Measurements from ENCODE around the gene ELOVL4.

Gene ELOVL4

DNA sequence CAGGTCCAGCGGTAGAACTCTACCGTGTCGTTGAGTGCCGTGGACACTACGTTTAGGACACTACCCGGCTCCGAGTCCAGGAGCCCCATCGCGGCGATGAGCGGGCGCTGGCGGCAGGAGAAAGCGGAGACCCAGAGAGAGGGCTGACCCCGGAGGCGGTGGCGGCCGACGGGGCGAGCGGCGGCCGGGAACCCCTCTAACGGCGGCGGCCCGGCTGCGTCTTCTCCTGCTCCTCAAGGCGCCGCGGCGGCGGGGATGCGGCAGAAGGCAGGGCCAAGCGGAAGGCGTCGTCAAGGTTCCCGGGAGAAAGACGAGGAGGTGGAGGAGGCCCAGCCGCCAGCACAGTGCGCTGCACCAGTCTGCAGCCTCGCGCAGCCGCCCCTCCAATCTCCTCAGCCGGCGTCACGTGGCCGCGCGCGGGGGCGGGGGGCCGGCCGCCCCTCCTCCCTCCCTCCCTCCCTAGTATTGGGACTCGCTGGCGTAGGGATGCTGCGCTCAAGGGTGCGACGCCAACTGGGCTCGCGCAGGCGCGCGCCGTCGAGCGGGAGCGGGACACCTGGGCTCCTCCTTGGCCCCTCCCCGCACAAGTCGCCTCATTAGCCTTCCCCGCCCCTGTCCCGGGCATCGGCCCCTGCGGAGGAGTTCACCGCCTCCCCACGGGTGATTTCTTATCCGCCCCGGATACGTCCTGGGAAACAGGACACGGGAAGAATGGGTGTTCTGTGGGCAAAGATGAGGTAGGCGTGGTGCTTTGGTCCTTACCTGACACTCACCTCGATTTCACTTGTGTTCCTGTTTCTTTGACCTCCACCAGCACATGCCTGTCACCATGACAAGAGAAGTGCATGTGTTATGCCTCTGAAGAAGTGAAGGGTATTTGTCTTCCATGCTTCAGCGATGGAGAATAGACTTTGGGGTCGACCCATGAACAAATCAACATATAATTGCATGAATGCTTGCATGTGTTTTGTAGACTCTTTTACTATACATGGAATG lies at the start of gene ELOVL4:
ELOVL4 (minus strand) TSS at position 363 of the 996 bp plus-strand sequence; CDS start at position 89, 274 bp downstream.
- peak in 2 of 3 experiments; percentile 26 to 68 for DNase-seq (ENCODE audit: low read depth in 3 of 3)

DNA sequence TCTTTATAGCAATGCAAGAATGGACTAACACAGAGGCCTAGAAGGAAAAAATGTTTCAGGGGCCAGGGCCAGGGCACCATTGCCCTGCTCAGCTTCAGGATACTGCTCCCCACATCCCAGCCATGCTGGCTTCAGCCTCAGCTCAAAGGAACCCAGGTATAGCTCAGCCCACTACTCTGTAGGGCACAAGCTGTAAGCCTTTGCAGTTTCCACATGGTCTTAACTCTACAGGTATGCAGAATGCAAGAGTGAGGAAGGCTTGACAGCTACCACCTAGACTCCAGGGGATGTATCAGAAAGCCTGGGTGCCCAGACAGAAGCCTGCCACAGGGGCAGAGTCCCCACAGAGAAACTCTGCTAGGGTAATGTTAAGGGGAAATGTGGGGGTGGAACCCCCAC lies 46.6 kb upstream of the ELOVL4 start:
- DNase-seq (ENCODE audit: low read depth in 3 of 3): no peak

DNA sequence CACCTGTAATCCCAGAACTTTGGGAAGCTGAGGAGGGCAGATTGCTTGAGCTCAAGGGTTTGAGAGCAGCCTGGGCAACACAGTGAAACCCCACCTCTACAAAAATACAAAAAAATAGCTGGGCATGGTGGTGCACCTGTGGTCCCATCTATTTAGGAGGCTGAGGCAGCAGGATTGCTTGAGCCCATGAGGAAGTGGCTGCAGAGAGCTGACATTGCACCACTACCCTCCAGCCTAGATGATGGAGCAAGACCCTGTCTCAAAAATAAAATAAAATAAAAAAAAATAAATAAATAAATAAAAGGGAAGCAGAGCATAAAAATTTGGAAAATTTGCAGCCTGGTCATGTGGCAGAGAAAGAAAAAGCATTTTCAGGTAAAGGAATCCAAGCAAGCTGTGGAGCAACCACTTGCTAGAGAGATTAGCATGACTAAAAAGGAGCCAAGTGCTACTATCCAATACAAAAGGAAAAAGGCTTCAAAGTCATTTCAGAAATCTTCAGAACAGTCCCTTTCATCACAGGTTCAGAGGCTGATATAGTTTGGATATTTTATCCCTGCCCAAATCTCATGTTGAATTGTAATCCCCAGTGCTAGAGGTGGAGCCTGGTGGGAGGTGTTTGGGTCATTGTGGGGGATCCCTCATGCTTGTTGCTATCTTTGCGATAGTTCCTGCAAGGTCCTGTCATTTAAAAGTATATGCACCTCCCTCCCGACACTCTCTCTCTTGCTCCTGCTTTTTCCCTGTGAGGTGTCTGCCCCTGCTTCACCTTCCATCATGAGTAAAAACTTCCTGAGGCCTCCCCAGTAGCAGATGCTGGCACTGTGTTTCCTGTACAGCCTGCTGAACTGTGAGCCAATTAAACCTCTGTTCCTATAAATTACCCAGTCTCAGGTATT lies 45.9 kb upstream of the ELOVL4 start:
- no peak for DNase-seq (ENCODE audit: low read depth in 3 of 3)

- no peak for DNase-seq (ENCODE audit: low read depth in 3 of 3)
These were observed 42.3 kb upstream of the ELOVL4 start for GRCh38 chr6:79989641-79990040.

GRCh38 chr6:79985128-79985527 lies 37.8 kb upstream of the ELOVL4 start:
- no peak for DNase-seq (ENCODE audit: low read depth in 3 of 3)

GRCh38 chr6:79984261-79984660 lies 36.9 kb upstream of the ELOVL4 start:
- no peak for DNase-seq (ENCODE audit: low read depth in 3 of 3)

GRCh38 chr6:79981652-79982051 lies 34.3 kb upstream of the ELOVL4 start:
- DNase-seq (ENCODE audit: low read depth in 3 of 3): no peak

DNA sequence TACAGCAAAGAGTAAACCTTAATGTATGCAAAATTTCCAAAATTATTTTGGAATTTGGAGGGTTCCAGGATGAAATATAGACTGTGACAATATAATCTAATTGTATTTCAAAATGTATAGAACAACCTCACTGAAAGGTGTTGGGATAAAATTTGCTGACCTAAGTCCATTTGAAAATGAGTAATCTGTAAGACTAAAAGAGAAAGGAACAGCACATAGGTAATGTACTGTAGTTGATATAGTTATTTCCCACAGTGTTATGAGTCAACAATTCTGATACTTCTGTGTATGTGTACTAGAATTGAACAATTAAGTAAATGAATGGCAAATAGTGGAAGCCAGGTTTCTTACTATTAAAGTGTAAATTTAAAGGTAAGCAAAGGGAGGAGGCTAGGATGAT lies 23.8 kb upstream of the ELOVL4 start:
- DNase-seq (ENCODE audit: low read depth in 3 of 3): no peak

GRCh38 chr6:79969784-79970183 lies 22.4 kb upstream of the ELOVL4 start:
- no peak for DNase-seq (ENCODE audit: low read depth in 3 of 3)

- no peak for DNase-seq (ENCODE audit: low read depth in 3 of 3)
These were observed 19.8 kb upstream of the ELOVL4 start for GRCh38 chr6:79967178-79967577.

DNA sequence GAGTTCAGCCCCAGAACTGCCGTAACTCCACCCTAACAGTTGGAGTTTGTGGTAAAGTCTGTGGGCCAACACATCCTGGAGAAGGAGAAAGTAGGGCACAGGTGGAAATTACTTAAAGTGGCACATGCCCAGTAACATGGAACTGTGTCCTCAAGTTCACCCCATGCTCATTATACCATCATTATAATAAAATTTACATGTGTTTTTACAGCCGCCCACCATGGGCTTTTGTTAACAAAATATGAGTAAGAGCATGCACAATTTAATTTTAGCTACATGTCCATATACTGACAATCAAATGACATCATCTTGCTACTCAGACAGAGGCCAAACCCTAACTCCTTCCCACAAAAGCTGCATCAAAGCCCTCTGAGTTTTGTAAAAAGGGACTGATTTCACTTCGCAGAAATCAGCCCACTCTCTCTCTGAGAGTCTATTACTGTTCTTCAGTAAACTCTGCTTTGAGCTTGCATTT lies 17.3 kb upstream of the ELOVL4 start:
- no peak for DNase-seq (ENCODE audit: low read depth in 3 of 3)

GRCh38 chr6:79954849-79955248 lies 7.5 kb upstream of the ELOVL4 start:
- no peak for DNase-seq (ENCODE audit: low read depth in 3 of 3)

GRCh38 chr6:79949233-79949632 lies 1.9 kb upstream of the ELOVL4 start:
- peak in 1 of 3 experiments; percentile 29 for DNase-seq (ENCODE audit: low read depth in 3 of 3)

DNA sequence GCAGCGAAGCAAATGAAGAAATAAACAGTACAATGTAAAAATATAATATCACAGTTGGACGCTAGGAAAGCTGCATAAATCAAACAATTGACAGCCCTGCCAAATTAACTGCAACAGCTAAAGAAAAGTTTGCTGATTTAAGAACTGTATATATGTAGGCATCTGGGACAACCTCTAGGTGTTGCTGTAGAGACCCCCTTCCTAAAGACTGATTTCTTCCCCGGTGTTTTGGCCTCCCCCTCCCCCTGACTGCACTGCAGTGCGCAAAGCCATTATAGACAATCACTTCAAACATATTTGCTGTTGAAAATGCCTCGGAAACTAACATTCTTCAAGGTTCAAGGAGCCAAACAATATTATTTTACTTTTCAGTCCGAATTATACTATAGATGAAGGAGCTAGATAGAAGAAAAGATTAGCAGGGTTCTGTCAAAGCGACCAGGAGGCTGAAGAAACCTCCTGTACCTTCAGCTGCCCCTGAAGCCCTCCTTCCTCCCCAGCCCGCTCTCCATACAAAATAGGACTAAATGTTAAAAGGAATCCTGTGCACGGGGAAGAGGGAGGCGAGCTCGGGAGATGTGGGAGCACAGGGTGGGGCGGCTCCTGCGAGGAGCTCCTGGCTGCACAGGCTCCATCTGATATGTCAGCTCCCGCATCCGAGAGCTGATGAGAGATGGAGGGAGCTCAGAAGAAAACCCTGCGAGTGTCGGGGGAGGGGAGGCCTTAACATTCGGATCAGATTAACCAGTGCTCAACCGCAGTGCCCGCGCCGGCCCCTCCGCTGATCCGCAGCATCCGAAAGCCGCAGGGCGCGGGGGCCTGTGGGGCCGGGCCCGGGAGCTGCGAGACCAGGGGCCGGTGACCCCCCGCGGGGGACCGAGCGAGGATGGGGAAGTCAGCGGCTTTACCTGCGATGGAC lies 822 bp downstream of the ELOVL4 start:
- peak in 1 of 3 experiments; percentile 5 for DNase-seq (ENCODE audit: low read depth in 3 of 3)

- no peak for DNase-seq (ENCODE audit: low read depth in 3 of 3)
These were observed 4.2 kb downstream of the ELOVL4 start for GRCh38 chr6:79943133-79943532.

- DNase-seq (ENCODE audit: low read depth in 3 of 3): no peak
These were observed 5.7 kb downstream of the ELOVL4 start for GRCh38 chr6:79941489-79942151.

DNA sequence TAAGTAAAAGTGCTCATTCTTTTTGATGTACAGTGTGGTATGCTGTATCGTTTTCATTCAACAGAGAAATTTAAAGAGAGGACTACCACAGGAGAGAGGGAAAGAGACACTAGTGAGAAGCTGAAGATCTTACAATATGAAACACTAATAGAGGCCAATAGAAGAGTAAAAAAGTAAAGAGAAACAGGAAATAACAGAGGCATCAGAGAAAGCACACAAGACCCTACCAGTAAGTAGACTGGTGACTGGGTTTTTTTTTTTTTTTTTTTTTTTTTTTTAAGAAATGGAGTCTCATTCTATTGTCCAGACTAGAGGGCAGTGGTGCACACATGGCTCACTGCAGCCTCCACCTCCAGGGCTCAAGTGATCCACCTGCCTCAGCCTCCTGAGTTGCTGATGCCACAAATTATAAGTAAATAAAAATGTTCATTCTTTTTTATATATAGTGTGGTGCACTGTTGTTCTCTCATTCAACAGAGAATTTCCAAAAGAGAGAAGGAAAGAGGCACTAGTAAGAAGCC lies 18.8 kb downstream of the ELOVL4 start:
- no peak for DNase-seq (ENCODE audit: low read depth in 3 of 3)

GRCh38 chr6:79927758-79928157 lies 19.6 kb downstream of the ELOVL4 start:
- no peak for DNase-seq (ENCODE audit: low read depth in 3 of 3)

DNA sequence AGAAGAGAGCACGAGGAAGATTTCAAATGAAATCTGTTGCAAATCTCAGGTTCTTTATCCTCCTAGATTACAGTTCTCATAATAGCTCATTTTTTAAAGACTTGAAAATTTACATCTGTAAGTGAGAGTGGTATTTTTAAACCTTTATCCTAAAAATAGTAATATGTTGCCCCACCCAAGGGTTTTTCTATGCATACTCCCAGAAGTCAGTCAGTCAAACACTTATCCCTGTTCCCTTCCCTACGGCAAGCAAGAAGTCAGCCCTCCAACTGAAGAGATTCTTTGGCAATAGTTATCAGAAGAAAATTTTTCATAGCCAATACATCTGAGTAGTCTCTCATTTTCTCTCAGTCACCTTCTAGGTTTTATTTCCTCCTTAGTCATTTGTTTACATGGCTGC lies 24.1 kb downstream of the ELOVL4 start:
- no peak for DNase-seq (ENCODE audit: low read depth in 3 of 3)

DNA sequence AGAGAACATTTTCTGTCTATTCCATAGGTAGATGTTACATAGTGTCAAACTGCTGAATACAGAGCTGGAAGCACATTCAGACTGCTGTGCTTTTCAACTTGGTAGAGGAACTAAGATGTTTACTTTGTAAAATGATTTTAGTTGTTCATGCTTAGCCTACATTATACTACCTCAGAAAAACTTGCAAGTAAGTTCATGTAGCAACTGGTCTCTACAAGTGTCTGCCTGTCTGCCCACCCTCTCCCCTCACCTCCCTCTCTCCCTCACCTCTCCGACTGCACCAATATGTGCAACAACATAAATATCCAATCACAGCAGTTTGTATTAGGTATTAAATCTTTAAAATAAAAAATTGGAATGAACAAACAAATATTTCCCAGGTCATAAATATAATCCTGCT lies 25.3 kb downstream of the ELOVL4 start:
- DNase-seq (ENCODE audit: low read depth in 3 of 3): no peak
